Lower leg skin (tissue), 3 donors: ENCODE measurements around the gene VPS16.
"Not testable (repeated sequence)": the region's sequence is repeated elsewhere in the genome, so short reads cannot be mapped to it uniquely, and the experiment has no call there.

Experiments used
- POLR2A ChIP-seq, 2 donors: fragments of 450-650 bp; IDR thresholded peaks; one replicate each; pipeline ENCODE4 v1.6.1; 2016 to 2017; ENCODE audit warnings: antibody characterized with exemption in 2 of 2, mild to moderate bottlenecking in 1 of 2, moderate library complexity in 1 of 2
- TF ChIP-seq, protein P1 (sequence below), 3 donors: fragments of 450-650 bp; IDR thresholded peaks; one replicate each; pipeline ENCODE4 v1.5.1; 2016; ENCODE audit warnings: antibody characterized with exemption in 3 of 3, mild to moderate bottlenecking in 3 of 3, moderate library complexity in 2 of 3

- TF ChIP-seq, protein P1, sequence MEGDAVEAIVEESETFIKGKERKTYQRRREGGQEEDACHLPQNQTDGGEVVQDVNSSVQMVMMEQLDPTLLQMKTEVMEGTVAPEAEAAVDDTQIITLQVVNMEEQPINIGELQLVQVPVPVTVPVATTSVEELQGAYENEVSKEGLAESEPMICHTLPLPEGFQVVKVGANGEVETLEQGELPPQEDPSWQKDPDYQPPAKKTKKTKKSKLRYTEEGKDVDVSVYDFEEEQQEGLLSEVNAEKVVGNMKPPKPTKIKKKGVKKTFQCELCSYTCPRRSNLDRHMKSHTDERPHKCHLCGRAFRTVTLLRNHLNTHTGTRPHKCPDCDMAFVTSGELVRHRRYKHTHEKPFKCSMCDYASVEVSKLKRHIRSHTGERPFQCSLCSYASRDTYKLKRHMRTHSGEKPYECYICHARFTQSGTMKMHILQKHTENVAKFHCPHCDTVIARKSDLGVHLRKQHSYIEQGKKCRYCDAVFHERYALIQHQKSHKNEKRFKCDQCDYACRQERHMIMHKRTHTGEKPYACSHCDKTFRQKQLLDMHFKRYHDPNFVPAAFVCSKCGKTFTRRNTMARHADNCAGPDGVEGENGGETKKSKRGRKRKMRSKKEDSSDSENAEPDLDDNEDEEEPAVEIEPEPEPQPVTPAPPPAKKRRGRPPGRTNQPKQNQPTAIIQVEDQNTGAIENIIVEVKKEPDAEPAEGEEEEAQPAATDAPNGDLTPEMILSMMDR (IDR thresholded peaks at IDR 0.05): not testable (repeated sequence)
- not testable (repeated sequence) for TF ChIP-seq POLR2A (IDR thresholded peaks at IDR 0.05)
Observed at GRCh38 chr20:2807929-2808328, 32.6 kb upstream of the VPS16 start.
